ENCODE results near the gene MED15.
A peak's percentile ranks its signal among the peaks of the same experiment; 100 is the strongest.
"Not testable (repeated sequence)": the region's sequence is repeated elsewhere in the genome, so short reads cannot be mapped to it uniquely, and the experiment has no call there.

MED15 gene

DNA sequence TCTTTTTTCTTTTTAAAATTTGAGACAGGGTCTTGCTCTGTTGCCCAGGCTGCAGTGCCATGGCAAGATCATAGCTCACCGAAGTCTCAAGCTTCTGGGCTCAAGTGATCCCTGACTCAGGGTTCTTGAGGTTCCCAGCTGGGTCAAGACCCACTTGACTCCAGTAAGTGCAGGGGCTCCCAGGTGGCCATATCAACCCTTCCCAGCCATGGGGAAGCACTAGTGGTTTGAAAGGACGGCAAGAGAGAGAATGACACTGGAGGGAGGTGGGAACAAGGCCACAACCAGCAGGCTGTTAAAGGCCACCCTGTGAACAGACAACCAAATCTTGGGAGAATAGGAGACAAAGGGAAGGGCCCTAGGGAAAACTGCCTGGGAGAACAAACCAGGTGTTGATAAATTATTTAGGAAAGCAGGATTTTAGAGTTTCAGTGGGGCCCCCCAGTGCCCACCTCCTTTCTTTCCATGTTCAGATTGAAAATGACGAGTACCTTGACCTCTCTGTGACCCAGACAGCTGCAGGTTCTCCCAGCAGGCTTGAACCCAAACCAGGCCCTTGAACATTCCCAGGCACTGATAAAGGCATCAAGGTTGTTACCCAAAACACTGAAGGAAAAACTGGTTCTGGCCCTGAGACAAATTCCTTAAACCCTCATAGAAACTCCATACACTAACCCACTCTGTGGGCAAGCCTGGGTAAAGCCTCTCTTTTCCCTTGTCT, 40.6 kb upstream of the MED15 start:
- Histone ChIP-seq H2AFZ (ENCODE audit: insufficient read depth, low read length, poor library complexity) (no peak overlapping the region), H3K27me3 (ENCODE audit: insufficient read depth, low read length) (no peaks in the 10 kb centered on the region), H3K4me1 (ENCODE audit: control insufficient read depth in 1 of 2, insufficient read depth in 2 of 2, low read length in 2 of 2) (no peaks in the 10 kb centered on the region), H3K4ac (ENCODE audit: low read depth, low read length) (no peak overlapping the region), H3K27ac (ENCODE audit: low read depth, low read length) (no peak overlapping the region), H3K14ac (ENCODE audit: low read length) (no peak overlapping the region), H4K12ac (ENCODE audit: low read depth, low read length) (no peak overlapping the region), H2BK120ac (ENCODE audit: insufficient read depth, low read length, poor library complexity) (no peak overlapping the region), H3K18ac (ENCODE audit: low read length) (no peak overlapping the region), H2AK5ac (ENCODE audit: low read length) (no peak overlapping the region), H3K9ac (ENCODE audit: low read length) (no peak overlapping the region), H3K4me3 (ENCODE audit: low read depth, low read length) (no peak overlapping the region), H3K79me1 (ENCODE audit: low read length) (no peaks in the 10 kb centered on the region), H3K23ac (ENCODE audit: low read length) (no peak overlapping the region), H3K9me3 (ENCODE audit: insufficient read depth, low read depth, low read length) (no peaks in the 10 kb centered on the region), H3K79me2 (ENCODE audit: control insufficient read depth, insufficient read depth, low read length, poor library complexity) (no peaks in the 10 kb centered on the region), H2BK5ac (ENCODE audit: low read depth, low read length, poor library complexity) (no peak overlapping the region), H4K8ac (ENCODE audit: low read depth, low read length) (no peak overlapping the region), H4K91ac (ENCODE audit: low read depth, low read length) (no peak overlapping the region), H3K4me2 (ENCODE audit: low read length) (no peak overlapping the region), H2BK12ac (ENCODE audit: low read length) (no peak overlapping the region), H3K36me3 (ENCODE audit: control insufficient read depth in 1 of 2, insufficient read depth in 2 of 2, low read length in 2 of 2) (peaks cover 25 to 37% of the 10 kb centered on the region in 2 experiments)
- no CpG with 5 or more reads among the region's 3 CpGs for WGBS (ENCODE audit: extremely low coverage, insufficient coverage, insufficient read length)
- no peak for DNase-seq

GRCh38 chr22:20469110-20469868, 38.1 kb upstream of the MED15 start:
- no peak overlapping the region for H2BK12ac ChIP-seq (ENCODE audit: low read length)

GRCh38 chr22:20470525-20470924, 36.9 kb upstream of the MED15 start:
- not testable (repeated sequence) for H2BK12ac ChIP-seq (ENCODE audit: low read length); H3K4ac ChIP-seq (ENCODE audit: low read depth, low read length); H3K27me3 ChIP-seq (ENCODE audit: insufficient read depth, low read length); H4K12ac ChIP-seq (ENCODE audit: low read depth, low read length); H3K4me3 ChIP-seq (ENCODE audit: low read depth, low read length); H2BK5ac ChIP-seq (ENCODE audit: low read depth, low read length, poor library complexity); H3K79me2 ChIP-seq (ENCODE audit: control insufficient read depth, insufficient read depth, low read length, poor library complexity); H3K4me1 ChIP-seq (ENCODE audit: control insufficient read depth in 1 of 2, insufficient read depth in 2 of 2, low read length in 2 of 2); H3K9me3 ChIP-seq (ENCODE audit: insufficient read depth, low read depth, low read length); H4K8ac ChIP-seq (ENCODE audit: low read depth, low read length); H2BK120ac ChIP-seq (ENCODE audit: insufficient read depth, low read length, poor library complexity); H3K79me1 ChIP-seq (ENCODE audit: low read length); H3K18ac ChIP-seq (ENCODE audit: low read length); H4K91ac ChIP-seq (ENCODE audit: low read depth, low read length); H2AK5ac ChIP-seq (ENCODE audit: low read length); H3K9ac ChIP-seq (ENCODE audit: low read length); DNase-seq; H3K4me2 ChIP-seq (ENCODE audit: low read length); H2AFZ ChIP-seq (ENCODE audit: insufficient read depth, low read length, poor library complexity); H3K14ac ChIP-seq (ENCODE audit: low read length); H3K27ac ChIP-seq (ENCODE audit: low read depth, low read length); H3K23ac ChIP-seq (ENCODE audit: low read length)
- no CpG with 5 or more reads among the region's 2 CpGs for WGBS (ENCODE audit: extremely low coverage, insufficient coverage, insufficient read length)
- peaks cover 13 to 18% of the 10 kb centered on the region in 2 experiments for H3K36me3 ChIP-seq (ENCODE audit: control insufficient read depth in 1 of 2, insufficient read depth in 2 of 2, low read length in 2 of 2)

More at GRCh38 chr22:20469110-20469868, 38.1 kb upstream of the MED15 start:
- Histone ChIP-seq H2BK120ac (ENCODE audit: insufficient read depth, low read length, poor library complexity) (no peak overlapping the region), H3K4me1 (ENCODE audit: control insufficient read depth in 1 of 2, insufficient read depth in 2 of 2, low read length in 2 of 2) (peaks cover 3% of the 10 kb centered on the region in 2 experiments), H3K23ac (ENCODE audit: low read length) (peak overlapping the region; percentile 22), H3K4ac (ENCODE audit: low read depth, low read length) (no peak overlapping the region), H3K14ac (ENCODE audit: low read length) (no peak overlapping the region), H3K27ac (ENCODE audit: low read depth, low read length) (no peak overlapping the region), H4K8ac (ENCODE audit: low read depth, low read length) (no peak overlapping the region), H3K79me2 (ENCODE audit: control insufficient read depth, insufficient read depth, low read length, poor library complexity) (no peaks in the 10 kb centered on the region), H4K12ac (ENCODE audit: low read depth, low read length) (no peak overlapping the region), H2AFZ (ENCODE audit: insufficient read depth, low read length, poor library complexity) (no peak overlapping the region), H2BK5ac (ENCODE audit: low read depth, low read length, poor library complexity) (no peak overlapping the region), H4K91ac (ENCODE audit: low read depth, low read length) (no peak overlapping the region), H3K4me3 (ENCODE audit: low read depth, low read length) (no peak overlapping the region), H3K18ac (ENCODE audit: low read length) (no peak overlapping the region), H2AK5ac (ENCODE audit: low read length) (no peak overlapping the region), H3K79me1 (ENCODE audit: low read length) (no peaks in the 10 kb centered on the region), H3K27me3 (ENCODE audit: insufficient read depth, low read length) (no peaks in the 10 kb centered on the region), H3K9me3 (ENCODE audit: insufficient read depth, low read depth, low read length) (no peaks in the 10 kb centered on the region), H3K9ac (ENCODE audit: low read length) (no peak overlapping the region), H3K4me2 (ENCODE audit: low read length) (no peak overlapping the region), H3K36me3 (ENCODE audit: control insufficient read depth in 1 of 2, insufficient read depth in 2 of 2, low read length in 2 of 2) (peaks cover 22 to 30% of the 10 kb centered on the region in 2 experiments)
- WGBS (ENCODE audit: extremely low coverage, insufficient coverage, insufficient read length), result no CpG with 5 or more reads among the region's 6 CpGs
- no peak for DNase-seq

- Histone ChIP-seq H3K23ac (ENCODE audit: low read length) (no peak overlapping the region), H3K9ac (ENCODE audit: low read length) (no peak overlapping the region), H4K8ac (ENCODE audit: low read depth, low read length) (no peak overlapping the region), H2AK5ac (ENCODE audit: low read length) (no peak overlapping the region), H3K27me3 (ENCODE audit: insufficient read depth, low read length) (no peaks in the 10 kb centered on the region), H3K27ac (ENCODE audit: low read depth, low read length) (no peak overlapping the region), H3K9me3 (ENCODE audit: insufficient read depth, low read depth, low read length) (no peaks in the 10 kb centered on the region), H3K79me1 (ENCODE audit: low read length) (no peaks in the 10 kb centered on the region), H4K91ac (ENCODE audit: low read depth, low read length) (no peak overlapping the region), H4K12ac (ENCODE audit: low read depth, low read length) (no peak overlapping the region), H3K36me3 (ENCODE audit: control insufficient read depth in 1 of 2, insufficient read depth in 2 of 2, low read length in 2 of 2) (peaks cover 13 to 17% of the 10 kb centered on the region in 2 experiments), H3K14ac (ENCODE audit: low read length) (no peak overlapping the region), H3K4me1 (ENCODE audit: control insufficient read depth in 1 of 2, insufficient read depth in 2 of 2, low read length in 2 of 2) (peaks cover 5 to 6% of the 10 kb centered on the region in 2 experiments), H3K4ac (ENCODE audit: low read depth, low read length) (no peak overlapping the region), H3K79me2 (ENCODE audit: control insufficient read depth, insufficient read depth, low read length, poor library complexity) (no peaks in the 10 kb centered on the region), H2BK12ac (ENCODE audit: low read length) (no peak overlapping the region), H2BK5ac (ENCODE audit: low read depth, low read length, poor library complexity) (no peak overlapping the region), H2AFZ (ENCODE audit: insufficient read depth, low read length, poor library complexity) (no peak overlapping the region), H3K4me3 (ENCODE audit: low read depth, low read length) (no peak overlapping the region), H2BK120ac (ENCODE audit: insufficient read depth, low read length, poor library complexity) (no peak overlapping the region), H3K18ac (ENCODE audit: low read length) (no peak overlapping the region), H3K4me2 (ENCODE audit: low read length) (no peak overlapping the region)
- no CpG with 5 or more reads among the region's 9 CpGs for WGBS (ENCODE audit: extremely low coverage, insufficient coverage, insufficient read length)
- DNase-seq, result no peak
Measured at GRCh38 chr22:20471126-20471833, 36.1 kb upstream of the MED15 start.
